Esophagus muscularis mucosa (tissue), 4 donors: ENCODE results near the gene P2RY8. TPM values are rescaled to one million over a fixed set of nuclear protein-coding genes. Genes with fewer than 3 reads are reported as not detected.
A peak's percentile ranks its signal among the peaks of the same experiment; 100 is the strongest.

ENCODE experiments used
- DNase-seq: peaks from one replicate; pipeline ENCODE4 v3.0.0-alpha.2; 2017; ENCODE audit errors: extremely low spot score
- H3K27ac ChIP-seq, 4 donors: fragments of 200-600 bp; sonication (generic); replicated peaks in 1 of 4; 1 replicate in 3 of 4; 2 replicates in 1 of 4; pipeline ENCODE4 v1.5.1; 2016 to 2019; ENCODE audit warnings: mild to moderate bottlenecking in 1 of 4
- H3K27me3 ChIP-seq, 4 donors: fragments of 200-600 bp; sonication (generic); one replicate each; pipeline versions ENCODE4 v1.5.1 to v1.6.0; 2016 to 2019
- H3K36me3 ChIP-seq, 4 donors: fragments of 200-600 bp; sonication (generic); one replicate each; pipeline ENCODE4 v1.5.1; 2016 to 2019
- H3K4me1 ChIP-seq, 4 donors: fragments of 200-600 bp; sonication (generic); one replicate each; pipeline ENCODE4 v1.5.1; 2016 to 2019
- H3K4me3 ChIP-seq, 4 donors: fragments of 200-600 bp; sonication (generic); 1 replicate in 2 of 4; 2 replicates in 2 of 4; pipeline ENCODE4 v1.5.1; 2016 to 2019; ENCODE audit warnings: mild to moderate bottlenecking in 4 of 4, moderate library complexity in 1 of 4
- H3K9me3 ChIP-seq, 4 donors: fragments of 200-600 bp; sonication (generic); 1 replicate in 3 of 4; 2 replicates in 1 of 4; pipeline ENCODE4 v1.5.1; 2016 to 2019
- EP300 ChIP-seq: sonication (generic); formaldehyde crosslinking; IDR thresholded peaks from one replicate; pipeline ENCODE4 v1.6.1; 2017; ENCODE audit warnings: antibody characterized with exemption
- POLR2A ChIP-seq: fragments of 450-650 bp; IDR thresholded peaks from one replicate; pipeline ENCODE4 v1.6.1; 2017; ENCODE audit warnings: antibody characterized with exemption, moderate library complexity, mild to moderate bottlenecking, low read depth
- POLR2AphosphoS5 ChIP-seq, 2 donors: sonication (generic); formaldehyde crosslinking; IDR thresholded peaks; one replicate each; pipeline ENCODE4 v1.6.1; 2017; ENCODE audit warnings: antibody characterized with exemption in 2 of 2
- whole genome bisulfite sequencing: methylation state at CpG from one replicate; pipeline ENCODE4 v1.1.5; 2018; 5-methylcytosine and 5-hydroxymethylcytosine counted together
- intact Hi-C: fragments of 100-400 bp; cut with DNase I; formaldehyde crosslinking; loops from one replicate; pipeline ENCODE4 v1.15.1; 2023
- total RNA-seq, 4 donors: library from RNA; depleted of rRNA; stranded (reverse); fragments of >200 nt; gene quantifications; one replicate each; pipeline versions ENCODE4 v1.1.0 to v1.2.1, GENCODE V29; 2016
- TF ChIP-seq, protein P1 (sequence below), 3 experiments: fragments of 200-600 bp in 2 of 3; fragments of 450-650 bp in 1 of 3; sonication (generic) in 2 of 3; IDR thresholded peaks; one replicate each; pipeline ENCODE4 v1.5.1; 2017 to 2019; ENCODE audit warnings: antibody characterized with exemption in 3 of 3, mild to moderate bottlenecking in 2 of 3, moderate library complexity in 1 of 3

Gene P2RY8
- total RNA-seq, 4 donors from 2014 or later: 0.63 to 3.1 (median 1.9) TPM

DNA sequence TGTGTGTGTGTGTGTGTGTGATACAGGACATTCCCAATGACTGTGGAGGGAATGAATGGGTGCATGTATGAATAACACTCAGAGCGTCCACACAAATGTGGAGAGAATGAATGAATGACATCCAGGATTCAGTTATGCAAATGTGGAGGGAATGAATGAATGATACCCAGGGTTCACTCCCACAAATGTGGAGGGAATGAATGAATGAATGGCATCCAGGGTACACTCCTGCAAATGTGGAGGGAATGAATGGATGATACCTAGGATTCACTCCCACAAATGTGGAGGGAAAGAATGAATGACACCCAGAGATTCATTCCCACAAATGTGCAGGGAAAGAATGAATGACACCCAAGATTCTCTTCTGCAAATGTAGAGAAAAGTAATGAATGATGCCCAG, 48.2 kb downstream of the P2RY8 start:
- H3K36me3 ChIP-seq: no peaks in the 10 kb centered on the region
- intact Hi-C loops: no loop called here
- H3K27ac ChIP-seq: no peak overlapping the region
- H3K4me3 ChIP-seq: no peak overlapping the region
- 95% methylated on average over 1 of the region's 1 CpG for WGBS
- TF ChIP-seq EP300: no peak
- TF ChIP-seq, protein P1, sequence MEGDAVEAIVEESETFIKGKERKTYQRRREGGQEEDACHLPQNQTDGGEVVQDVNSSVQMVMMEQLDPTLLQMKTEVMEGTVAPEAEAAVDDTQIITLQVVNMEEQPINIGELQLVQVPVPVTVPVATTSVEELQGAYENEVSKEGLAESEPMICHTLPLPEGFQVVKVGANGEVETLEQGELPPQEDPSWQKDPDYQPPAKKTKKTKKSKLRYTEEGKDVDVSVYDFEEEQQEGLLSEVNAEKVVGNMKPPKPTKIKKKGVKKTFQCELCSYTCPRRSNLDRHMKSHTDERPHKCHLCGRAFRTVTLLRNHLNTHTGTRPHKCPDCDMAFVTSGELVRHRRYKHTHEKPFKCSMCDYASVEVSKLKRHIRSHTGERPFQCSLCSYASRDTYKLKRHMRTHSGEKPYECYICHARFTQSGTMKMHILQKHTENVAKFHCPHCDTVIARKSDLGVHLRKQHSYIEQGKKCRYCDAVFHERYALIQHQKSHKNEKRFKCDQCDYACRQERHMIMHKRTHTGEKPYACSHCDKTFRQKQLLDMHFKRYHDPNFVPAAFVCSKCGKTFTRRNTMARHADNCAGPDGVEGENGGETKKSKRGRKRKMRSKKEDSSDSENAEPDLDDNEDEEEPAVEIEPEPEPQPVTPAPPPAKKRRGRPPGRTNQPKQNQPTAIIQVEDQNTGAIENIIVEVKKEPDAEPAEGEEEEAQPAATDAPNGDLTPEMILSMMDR (IDR thresholded peaks at IDR 0.05): no peak
- no peak for TF ChIP-seq POLR2AphosphoS5 (IDR thresholded peaks at IDR 0.05)
- no peak for TF ChIP-seq POLR2A
- DNase-seq: no peak
- H3K9me3 ChIP-seq: peaks cover 0 to 7% (median 0%) of the 10 kb centered on the region in 4 donors
- H3K4me1 ChIP-seq: peaks cover 0 to 7% (median 3%) of the 10 kb centered on the region in 4 donors
- H3K27me3 ChIP-seq: peaks cover 0 to 42% (median 0%) of the 10 kb centered on the region in 4 donors

DNA sequence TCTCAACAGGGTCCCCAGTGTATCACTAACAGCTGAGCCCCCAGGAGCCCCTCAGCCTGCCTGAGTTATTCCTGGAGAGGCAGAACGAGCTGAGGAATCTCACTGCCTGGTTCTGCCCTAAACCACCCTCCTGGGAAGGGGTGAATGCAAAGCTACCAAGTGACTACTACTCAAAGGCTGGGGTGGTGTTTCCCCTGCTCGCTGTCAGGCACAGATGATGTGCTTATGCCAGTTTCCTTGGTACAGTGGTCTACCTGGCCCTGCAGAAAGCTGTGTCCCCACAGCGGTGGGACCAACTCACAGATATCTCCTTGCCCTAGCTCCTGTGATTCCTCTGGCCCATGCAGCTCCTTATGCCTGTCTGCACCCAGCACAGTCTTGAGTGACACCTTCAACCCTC, 48.8 kb downstream of the P2RY8 start:
- TF ChIP-seq EP300 (no peak), POLR2A (no peak), POLR2AphosphoS5 (IDR thresholded peaks at IDR 0.05) (no peak)
- TF ChIP-seq, protein P1 (IDR thresholded peaks at IDR 0.05): no peak
- Histone ChIP-seq H3K9me3 (peaks cover 0 to 7% (median 0%) of the 10 kb centered on the region in 4 donors), H3K27me3 (peaks cover 0 to 45% (median 0%) of the 10 kb centered on the region in 4 donors), H3K36me3 (no peaks in the 10 kb centered on the region), H3K4me1 (peaks cover 0 to 7% (median 0%) of the 10 kb centered on the region in 4 donors), H3K4me3 (no peak overlapping the region), H3K27ac (peak overlapping the region in 1 of 4 donors; percentile 22)
- intact Hi-C loops: no loop called here
- DNase-seq: no peak
- WGBS: 86% methylated on average over 3 of the region's 3 CpGs

DNA sequence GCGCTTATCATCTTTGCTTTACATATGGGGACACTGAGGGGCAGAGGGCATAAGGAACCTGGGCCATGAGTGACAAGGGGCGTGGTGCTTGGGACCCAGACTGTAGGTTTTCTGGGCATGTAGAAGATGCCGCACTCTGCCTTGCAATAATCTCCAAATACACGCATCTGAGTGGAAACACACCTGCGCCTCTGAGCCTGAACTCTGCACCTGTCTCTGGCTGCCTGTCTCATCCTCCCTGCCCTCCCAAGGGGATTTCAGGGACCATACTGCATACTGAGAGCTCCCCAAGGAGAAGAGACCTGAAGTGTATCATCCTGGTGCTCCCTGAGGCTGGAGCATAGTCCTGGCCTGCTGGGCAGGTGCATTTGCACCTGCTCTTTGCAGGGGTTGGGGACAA, 49.6 kb downstream of the P2RY8 start:
- H3K9me3 ChIP-seq: peaks cover 0 to 7% (median 0%) of the 10 kb centered on the region in 4 donors
- peaks cover 0 to 45% (median 0%) of the 10 kb centered on the region in 4 donors for H3K27me3 ChIP-seq
- DNase-seq: no peak
- H3K27ac ChIP-seq: peak overlapping the region in 1 of 4 donors; percentile 22
- 81% methylated on average over 5 of the region's 5 CpGs for WGBS
- peaks cover 0 to 7% (median 0%) of the 10 kb centered on the region in 4 donors for H3K4me1 ChIP-seq
- no peak overlapping the region for H3K4me3 ChIP-seq
- no peaks in the 10 kb centered on the region for H3K36me3 ChIP-seq
- intact Hi-C loops: no loop called here
- TF ChIP-seq POLR2A: no peak
- no peak for TF ChIP-seq EP300
- no peak for TF ChIP-seq POLR2AphosphoS5 (IDR thresholded peaks at IDR 0.05)
- TF ChIP-seq, protein P1 (IDR thresholded peaks at IDR 0.05): no peak

DNA sequence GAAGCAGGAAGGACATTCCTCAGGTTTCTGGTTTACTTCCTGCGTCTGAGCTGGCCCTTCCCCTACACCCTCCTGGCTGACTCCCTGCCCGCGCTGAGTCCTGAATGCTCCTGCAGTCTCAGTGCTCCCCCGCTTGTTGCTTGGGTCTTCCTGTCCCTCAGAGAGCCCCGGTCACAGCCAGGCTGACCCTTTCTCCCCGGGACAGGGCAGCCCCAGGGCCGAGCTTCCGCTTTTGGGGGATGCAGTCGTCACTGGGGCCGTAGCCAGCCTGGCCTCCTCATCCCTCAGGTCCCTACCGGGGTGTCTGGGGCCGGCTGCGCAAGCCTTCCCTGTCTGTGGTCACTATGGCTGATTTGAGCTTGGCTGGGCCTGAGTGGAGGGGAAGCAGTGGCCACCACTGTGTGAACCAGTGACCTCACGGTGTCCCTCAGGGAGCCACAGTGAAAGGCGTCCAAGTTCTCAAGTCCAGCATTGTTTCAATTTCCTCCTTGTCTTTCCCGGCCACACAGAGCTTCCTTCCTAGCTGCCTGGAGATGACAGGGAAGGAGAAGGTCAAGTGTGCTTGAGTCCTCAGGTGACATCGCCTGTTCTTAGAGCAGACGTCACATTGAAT, 50.1 kb downstream of the P2RY8 start:
- intact Hi-C loops: no loop called here
- Histone ChIP-seq H3K27me3 (peaks cover 0 to 41% (median 0%) of the 10 kb centered on the region in 4 donors), H3K4me3 (no peak overlapping the region), H3K27ac (peak overlapping the region in 3 of 4 donors; percentile 60 to 65 (median 65)), H3K4me1 (peaks cover 0 to 7% (median under 1%) of the 10 kb centered on the region in 4 donors), H3K36me3 (no peaks in the 10 kb centered on the region), H3K9me3 (peaks cover 0 to 2% (median 0%) of the 10 kb centered on the region in 4 donors)
- TF ChIP-seq POLR2A: no peak
- TF ChIP-seq, protein P1 (IDR thresholded peaks at IDR 0.05): no peak
- TF ChIP-seq POLR2AphosphoS5 (IDR thresholded peaks at IDR 0.05): peak; percentile 30 to 35
- peak; percentile 63 for TF ChIP-seq EP300
- no peak for DNase-seq
- WGBS: 66% methylated on average over 15 of the region's 18 CpGs
